IMR-90 (cell line): ENCODE results near the gene DMD. TPM values are rescaled to one million over a fixed set of nuclear protein-coding genes. Genes with fewer than 3 reads are reported as not detected.

Experiments
- ATAC-seq: fragments of 200-7000 bp; cut with Tn5 transposase; 2 replicates; pipeline ENCODE4 v1.9.1; 2020; ENCODE audit warnings: low read depth, mild to moderate bottlenecking, moderate library complexity
- BruUV-seq: library from RNA; stranded (reverse); fragments of 400-500 nt; replicated peaks from 2 replicates; lab custom pipeline; 2021; lab: Mats Ljungman, UMichigan
- CTCF ChIA-PET: fragments of 300-600 bp; formaldehyde crosslinking; extraction: SDS; loops from one replicate; lab custom pipeline; 2021; ENCODE audit warnings: antibody characterized with exemption; lab: Yijun Ruan, JAX
- POLR2A ChIA-PET: fragments of 300-600 bp; sonication (Branson Sonifier 250); formaldehyde crosslinking; loops from one replicate; lab custom pipeline; 2022; ENCODE audit warnings: antibody characterized with exemption; ENCODE audit not compliant: unreplicated experiment; lab: Charles Lee
- DNase-seq: peaks from one replicate; pipeline ENCODE4 v3.0.0; 2013
- H2AFZ ChIP-seq: replicated peaks from 2 replicates; pipeline ENCODE3; 2013; ENCODE audit warnings: low read length, mild to moderate bottlenecking; ENCODE audit not compliant: poor library complexity
- H2AK5ac ChIP-seq: 2 replicates; pipeline ENCODE4 v1.6.1; 2013; ENCODE audit warnings: low read depth, low read length, inconsistent platforms
- H2AK9ac ChIP-seq: replicated peaks from 2 replicates; pipeline ENCODE3; 2013; ENCODE audit warnings: mild to moderate bottlenecking, low read depth, low read length, moderate library complexity; ENCODE audit not compliant: poor library complexity
- H2BK120ac ChIP-seq: 2 replicates; pipeline ENCODE4 v1.6.1; 2013; ENCODE audit warnings: low read depth, low read length, inconsistent platforms
- H2BK15ac ChIP-seq: 3 replicates; pipeline ENCODE4 v1.6.1; 2013; ENCODE audit warnings: low read depth, low read length, inconsistent platforms
- H2BK20ac ChIP-seq: 2 replicates; pipeline ENCODE4 v1.6.1; 2013; ENCODE audit warnings: low read depth, mild to moderate bottlenecking, inconsistent platforms, low read length, moderate library complexity
- H2BK5ac ChIP-seq: 2 replicates; pipeline ENCODE4 v1.6.1; 2013; ENCODE audit warnings: mild to moderate bottlenecking, low read depth, low read length, inconsistent platforms; ENCODE audit not compliant: poor library complexity, severe bottlenecking
- H3K14ac ChIP-seq: replicated peaks from 2 replicates; pipeline ENCODE4 v1.6.1; 2013; ENCODE audit warnings: low read depth, low read length, inconsistent platforms
- H3K18ac ChIP-seq: 2 replicates; pipeline ENCODE4 v1.6.1; 2013; ENCODE audit warnings: low read depth, low read length, control low read depth
- H3K23ac ChIP-seq: 2 replicates; pipeline ENCODE4 v1.6.1; 2013; ENCODE audit warnings: low read depth, low read length, inconsistent platforms
- H3K27ac ChIP-seq: 2 replicates; pipeline ENCODE4 v1.5.1; 2013; ENCODE audit warnings: mild to moderate bottlenecking, control low read depth, low read length; ENCODE audit not compliant: insufficient read depth
- H3K27me3 ChIP-seq: 2 replicates; pipeline ENCODE4 v1.6.1; 2013; ENCODE audit warnings: low read length; ENCODE audit not compliant: control insufficient read depth, insufficient read depth
- H3K36me3 ChIP-seq: 2 replicates; pipeline ENCODE4 v1.6.1; 2013; ENCODE audit warnings: low read length, mixed read lengths; ENCODE audit not compliant: control insufficient read depth, insufficient read depth
- H3K4ac ChIP-seq: 2 replicates; pipeline ENCODE4 v1.6.1; 2013; ENCODE audit warnings: low read depth, low read length, inconsistent platforms
- H3K4me1 ChIP-seq: 2 replicates; pipeline ENCODE4 v1.6.1; 2013; ENCODE audit warnings: low read length, mixed read lengths; ENCODE audit not compliant: control insufficient read depth, insufficient read depth
- H3K4me2 ChIP-seq: 2 replicates; pipeline ENCODE4 v1.6.1; 2013; ENCODE audit warnings: low read depth, mild to moderate bottlenecking, control low read depth, low read length, moderate library complexity
- H3K4me3 ChIP-seq: 2 replicates; pipeline ENCODE4 v1.5.1; 2013; ENCODE audit warnings: low read depth, mild to moderate bottlenecking, control low read depth, low read length, moderate library complexity; ENCODE audit not compliant: insufficient read depth
- H3K56ac ChIP-seq: 2 replicates; pipeline ENCODE4 v1.6.1; 2013; ENCODE audit warnings: low read length, inconsistent platforms; ENCODE audit not compliant: insufficient read depth; ENCODE audit errors: extremely low read depth
- H3K79me1 ChIP-seq, 2 experiments: 2 replicates each; pipeline ENCODE4 v1.6.1; 2013; ENCODE audit warnings: low read length in 2 of 2, inconsistent platforms in 1 of 2, low read depth in 1 of 2
- H3K9ac ChIP-seq: 2 replicates; pipeline ENCODE4 v1.6.1; 2013; ENCODE audit warnings: low read depth, low read length, control low read depth
- H3K9me1 ChIP-seq: 2 replicates; pipeline ENCODE4 v1.6.1; 2013; ENCODE audit warnings: low read length, inconsistent platforms; ENCODE audit not compliant: insufficient read depth
- H3K9me3 ChIP-seq: 2 replicates; pipeline ENCODE4 v1.6.1; 2013; ENCODE audit warnings: low read length; ENCODE audit not compliant: control insufficient read depth, insufficient read depth
- H4K20me1 ChIP-seq: 2 replicates; pipeline ENCODE4 v1.6.1; 2013; ENCODE audit warnings: low read length, inconsistent platforms; ENCODE audit not compliant: insufficient read depth
- H4K5ac ChIP-seq: 2 replicates; pipeline ENCODE4 v1.6.1; 2013; ENCODE audit warnings: mild to moderate bottlenecking, low read depth, low read length, control low read depth
- H4K8ac ChIP-seq, 2 experiments: 2 replicates each; pipeline ENCODE4 v1.6.1; 2013; ENCODE audit warnings: low read depth in 2 of 2, low read length in 2 of 2, control low read depth in 1 of 2, inconsistent platforms in 1 of 2
- H4K91ac ChIP-seq: 2 replicates; pipeline ENCODE4 v1.6.1; 2013; ENCODE audit warnings: low read depth, low read length, inconsistent platforms; ENCODE audit not compliant: insufficient read depth
- BHLHE40 ChIP-seq: fragments of 150-350 bp; IDR thresholded peaks from 2 replicates; pipeline ENCODE4 v1.6.1; 2016; ENCODE audit warnings: mild to moderate bottlenecking, low read depth, low read length
- CEBPB ChIP-seq: IDR thresholded peaks from 2 replicates; pipeline ENCODE4 v1.6.1; 2012; ENCODE audit warnings: low read depth, low read length, improper control_type of control experiment
- CHD1 ChIP-seq: IDR thresholded peaks from 2 replicates; pipeline ENCODE4 v1.6.1; 2012; ENCODE audit warnings: low read depth, low read length, improper control_type of control experiment
- CTCF ChIP-seq: conservative IDR thresholded peaks from 2 replicates; pipeline ENCODE4 v1.5.1; 2012; ENCODE audit warnings: mild to moderate bottlenecking, low read depth, low read length, improper control_type of control experiment
- ELK1 ChIP-seq: fragments of 150-350 bp; IDR thresholded peaks from 2 replicates; pipeline ENCODE4 v1.6.1; 2016; ENCODE audit warnings: low read depth, mild to moderate bottlenecking, low read length, moderate library complexity, borderline replicate concordance
- FOS ChIP-seq: fragments of 150-350 bp; IDR thresholded peaks from 2 replicates; pipeline ENCODE4 v1.6.1; 2016; ENCODE audit warnings: low read depth, low read length
- MAFK ChIP-seq: IDR thresholded peaks from 2 replicates; pipeline ENCODE4 v1.6.1; 2012; ENCODE audit warnings: low read depth, low read length, improper control_type of control experiment
- MAZ ChIP-seq: IDR thresholded peaks from 2 replicates; pipeline ENCODE4 v1.6.1; 2012; ENCODE audit warnings: low read depth, mild to moderate bottlenecking, low read length, improper control_type of control experiment, moderate library complexity, borderline replicate concordance
- MXI1 ChIP-seq: IDR thresholded peaks from 2 replicates; pipeline ENCODE4 v1.6.1; 2012; ENCODE audit warnings: low read depth, mild to moderate bottlenecking, low read length, moderate library complexity, borderline replicate concordance
- NFE2L2 ChIP-seq: fragments of 150-350 bp; IDR thresholded peaks from 2 replicates; pipeline ENCODE4 v1.6.1; 2016; ENCODE audit warnings: low read depth, mild to moderate bottlenecking, low read length
- POLR2A ChIP-seq: IDR thresholded peaks from 2 replicates; pipeline ENCODE4 v1.6.1; 2012; ENCODE audit warnings: mild to moderate bottlenecking, low read depth, low read length
- RCOR1 ChIP-seq: IDR thresholded peaks from 2 replicates; pipeline ENCODE4 v1.6.1; 2012; ENCODE audit warnings: mild to moderate bottlenecking, low read length, improper control_type of control experiment; ENCODE audit not compliant: insufficient replicate concordance
- SMC3 ChIP-seq: fragments of 150-350 bp; IDR thresholded peaks from 2 replicates; pipeline ENCODE4 v1.6.1; 2016; ENCODE audit warnings: low read depth, mild to moderate bottlenecking, antibody characterized with exemption, low read length, moderate library complexity
- WGBS, 2 experiments: methylation state at CpG; one replicate each; pipeline versions ENCODE4 v1.1.5 to v1.1.7; 2013; ENCODE audit warnings: missing lambda C conversion rate in 2 of 2; ENCODE audit not compliant: insufficient read length in 1 of 2; ENCODE audit errors: extremely low coverage in 2 of 2; 5-methylcytosine and 5-hydroxymethylcytosine counted together
- dilution Hi-C: fragments of 300-500 bp; cut with HindIII; formaldehyde crosslinking; loops from one replicate; pipeline ENCODE4 v1.14.3; 2018; ENCODE audit warnings: low sequenced_read_pairs; ENCODE audit not compliant: unreplicated experiment
- in situ Hi-C: fragments of 300-500 bp; cut with MboI; formaldehyde crosslinking; loops from 3 replicates; pipeline ENCODE4 v1.14.3; 2019; ENCODE audit warnings: low sequenced_read_pairs, inconsistent platforms, mixed read lengths
- intact Hi-C: fragments of 100-400 bp; cut with micrococcal nuclease; formaldehyde crosslinking; loops from 2 replicates; pipeline ENCODE4 v1.10.0; 2022
- polyA plus RNA-seq, 3 experiments: library from polyadenylated mRNA; depleted of rRNA; stranded (reverse); fragments of >200 nt; gene quantifications; 2 replicates each; pipeline ENCODE4 v1.2.3, GENCODE V29; 2012; ENCODE audit warnings: low replicate concordance in 1 of 3
- total RNA-seq: library from RNA; depleted of rRNA; stranded (reverse); fragments of >200 nt; gene quantifications from 2 replicates; pipeline ENCODE4 v1.2.3, GENCODE V29; 2012

The DMD gene
- total and polyA plus RNA-seq, 2 of the 4 experiments (the other 2 are of a cell fraction) = 6.6 to 11.8 TPM

GRCh38 chrX:31217084-31217483 lies 1994.3 kb downstream of the DMD start:
- peaks cover 5% of the 10 kb centered on the region for H3K9me1 ChIP-seq
- no peak overlapping the region for H2AK5ac ChIP-seq
- no peak overlapping the region for H2BK5ac ChIP-seq
- no peaks in the 10 kb centered on the region for H3K36me3 ChIP-seq
- no peak overlapping the region for H3K23ac ChIP-seq
- BruUV-seq = no TSS peak
- no peak overlapping the region for H3K56ac ChIP-seq
- ATAC-seq (no peak), DNase-seq (no peak)
- H3K9me3 ChIP-seq = no peaks in the 10 kb centered on the region
- CTCF ChIA-PET = interaction anchor here (0.7 to 1.5 kb wide), 2 partner anchors 9 to 206 kb away, joined by 3 to 5 read pairs; no protein-coding TSS in a partner anchor
- no peak overlapping the region for H2BK120ac ChIP-seq
- H2BK20ac ChIP-seq = no peak overlapping the region
- H3K79me1 ChIP-seq = 0 out of 4 replicates have a peak, but pooled peaks cover 0 to 5% of the 10 kb centered on the region in 2 experiments
- H4K91ac ChIP-seq = no peak overlapping the region
- no peak overlapping the region for H3K4me2 ChIP-seq
- H2BK15ac ChIP-seq = no peak overlapping the region
- H3K27ac ChIP-seq = no peak overlapping the region
- H4K20me1 ChIP-seq = no peaks in the 10 kb centered on the region
- no CpG with 5 or more reads among the region's 2 CpGs for WGBS, 2 experiments
- POLR2A ChIA-PET = no interaction called here
- no peak overlapping the region for H4K5ac ChIP-seq
- intact Hi-C loops = loop anchor here (10.0 kb wide), 1 partner anchor 338 kb away; no protein-coding TSS in a partner anchor
- H4K8ac ChIP-seq = no peak overlapping the region
- dilution Hi-C loops = no loop called here
- no peak overlapping the region for H3K18ac ChIP-seq
- no peak overlapping the region for H3K14ac ChIP-seq
- peaks cover 7% of the 10 kb centered on the region for H3K4me1 ChIP-seq
- no peak overlapping the region for H3K4me3 ChIP-seq
- in situ Hi-C loops = loop anchor here (10.0 kb wide), 1 partner anchor 438 kb away; no protein-coding TSS in a partner anchor
- H2AK9ac ChIP-seq = no peak overlapping the region
- no peak overlapping the region for H3K4ac ChIP-seq
- H3K9ac ChIP-seq = no peak overlapping the region
- no peaks in the 10 kb centered on the region for H3K27me3 ChIP-seq
- no peak overlapping the region for H2AFZ ChIP-seq
- TF ChIP-seq SMC3 (no peak), RCOR1 (no peak), MAFK (no peak), MXI1 (no peak), CEBPB (no peak), BHLHE40 (no peak), POLR2A (no peak), ELK1 (no peak), CHD1 (no peak), NFE2L2 (no peak), FOS (no peak), MAZ (no peak), CTCF (no peak)
